Spleen (tissue), 7 donors: ENCODE data around the gene FAM120B.

Source experiments
- CTCF ChIP-seq, 11 experiments: fragments of 200-600 bp in 7 of 11; fragments of 450-650 bp in 4 of 11; sonication (generic) in 4 of 11; IDR thresholded peaks in 8 of 11; conservative IDR thresholded peaks in 3 of 11; 1 replicate in 7 of 11; 2 replicates in 4 of 11; pipeline versions ENCODE4 v1.4.0 to v1.8.0; 2016 to 2021; ENCODE audit warnings: antibody characterized with exemption in 11 of 11, inconsistent platforms in 4 of 11, mild to moderate bottlenecking in 1 of 11
- POLR2AphosphoS5 ChIP-seq, 3 donors: sonication (generic); formaldehyde crosslinking; IDR thresholded peaks; one replicate each; pipeline ENCODE4 v1.5.1; 2017; ENCODE audit warnings: antibody characterized with exemption in 3 of 3
- donor health status: DM: no; HTN: no; CAD: no; lungs with moderate emphysema.
- donor health status: DM: no; HTN: no; CAD: no.
- donor health status: DM: no; HTN: no; CAD: no.

GRCh38 chr6:170402318-170403040 is 95.9 kb downstream of the FAM120B start:
- no peak for TF ChIP-seq POLR2AphosphoS5 (IDR thresholded peaks at IDR 0.05)
- no peak for TF ChIP-seq CTCF (IDR thresholded peaks at IDR 0.05 in 8 of 11, conservative IDR thresholded peaks at IDR 0.05 in 3 of 11)
